K562 (cell line): ENCODE data around the gene POLG. TPM values are rescaled to one million over a fixed set of nuclear protein-coding genes. Genes with fewer than 3 reads are reported as not detected.

Experiments
- ASH1L ChIP-seq: fragments of 450-650 bp; IDR thresholded peaks from 2 replicates; pipeline ENCODE4 v1.6.1; 2018; ENCODE audit warnings: borderline replicate concordance, mild to moderate bottlenecking, low read depth; ENCODE audit not compliant: partially characterized antibody
- CREB3L1 ChIP-seq: fragments of 450-650 bp; IDR thresholded peaks from 2 replicates; pipeline ENCODE4 v1.6.1; 2014; ENCODE audit warnings: low read depth, mild to moderate bottlenecking, moderate library complexity, borderline replicate concordance
- DNMT1 ChIP-seq: fragments of 450-650 bp; IDR thresholded peaks from 2 replicates; pipeline ENCODE4 v1.6.1; 2016; ENCODE audit warnings: antibody characterized with exemption, mild to moderate bottlenecking
- EP400 ChIP-seq: fragments of 450-650 bp; IDR thresholded peaks from 2 replicates; pipeline ENCODE4 v1.6.1; 2017; ENCODE audit warnings: antibody characterized with exemption, mild to moderate bottlenecking, moderate library complexity
- ETV6 ChIP-seq, 3 experiments: fragments of 150-350 bp in 1 of 3; sonication (generic) in 1 of 3; formaldehyde crosslinking in 1 of 3; IDR thresholded peaks; 2 replicates each; pipeline versions ENCODE4 v1.6.1 to v1.8.0; 2014 to 2022; ENCODE audit warnings: borderline replicate concordance in 2 of 3, low read depth in 2 of 3, antibody characterized with exemption in 1 of 3, low read length in 1 of 3, mild to moderate bottlenecking in 1 of 3, missing genetic modification reagents in 1 of 3
- HNRNPL ChIP-seq: fragments of 200-400 bp; formaldehyde crosslinking; IDR thresholded peaks from 2 replicates; pipeline ENCODE4 v1.6.1; 2017; ENCODE audit warnings: low read depth, mild to moderate bottlenecking, low read length
- HNRNPLL ChIP-seq: fragments of 200-400 bp; formaldehyde crosslinking; IDR thresholded peaks from 2 replicates; pipeline ENCODE4 v1.6.1; 2017; ENCODE audit warnings: low read length, low read depth, mild to moderate bottlenecking; ENCODE audit not compliant: poor library complexity, severe bottlenecking
- IRF9 ChIP-seq: fragments of 450-650 bp; IDR thresholded peaks from 2 replicates; pipeline ENCODE4 v1.6.1; 2016; ENCODE audit warnings: missing biosample characterization, missing genetic modification characterization
- MED1 ChIP-seq: sonication (generic); formaldehyde crosslinking; IDR thresholded peaks from 2 replicates; pipeline ENCODE4 v1.8.1; 2023; ENCODE audit warnings: missing genetic modification reagents, borderline replicate concordance
- PTBP1 ChIP-seq: fragments of 200-400 bp; formaldehyde crosslinking; IDR thresholded peaks from 2 replicates; pipeline ENCODE4 v1.6.1; 2017; ENCODE audit warnings: low read depth, low read length
- TEAD1 ChIP-seq, 2 experiments: fragments of 450-650 bp in 1 of 2; sonication (generic) in 1 of 2; formaldehyde crosslinking; IDR thresholded peaks; 2 replicates each; pipeline versions ENCODE4 v1.4.0 to v1.8.0; 2020 to 2022; ENCODE audit warnings: mild to moderate bottlenecking in 2 of 2, missing genetic modification reagents in 1 of 2
- TOE1 ChIP-seq, 2 experiments: fragments of 450-650 bp in 1 of 2; sonication (generic) in 1 of 2; formaldehyde crosslinking in 1 of 2; IDR thresholded peaks; 2 replicates each; pipeline versions ENCODE4 v1.7.1 to v1.8.0; 2016 to 2022; ENCODE audit warnings: borderline replicate concordance in 2 of 2, mild to moderate bottlenecking in 2 of 2, antibody characterized with exemption in 1 of 2, inconsistent platforms in 1 of 2, low read depth in 1 of 2, missing genetic modification reagents in 1 of 2, moderate library complexity in 1 of 2
- ZC3H8 ChIP-seq: fragments of 450-650 bp; IDR thresholded peaks from 2 replicates; pipeline ENCODE4 v1.6.1; 2017
- ZNF175 ChIP-seq: fragments of 200-800 bp; sonication (Bioruptor generic); IDR thresholded peaks from 2 replicates; pipeline ENCODE4 v1.6.1; 2016; ENCODE audit warnings: low read depth, mild to moderate bottlenecking, missing genetic modification characterization, missing compliant biosample characterization
- ZNF24 ChIP-seq: fragments of 450-650 bp; IDR thresholded peaks from 2 replicates; pipeline ENCODE4 v1.6.1; 2016
- ZNF277 ChIP-seq: fragments of 250-450 bp; sonication (Bioruptor Pico); IDR thresholded peaks from 2 replicates; pipeline ENCODE4 v1.8.0; 2022; ENCODE audit warnings: inconsistent platforms, mild to moderate bottlenecking, moderate library complexity, borderline replicate concordance
- ZNF41 ChIP-seq: fragments of 250-450 bp; sonication (Bioruptor Pico); conservative IDR thresholded peaks from 2 replicates; pipeline ENCODE4 v1.4.0; 2020; ENCODE audit warnings: mild to moderate bottlenecking
- ZSCAN32 ChIP-seq: fragments of 450-650 bp; formaldehyde crosslinking; IDR thresholded peaks from 2 replicates; pipeline ENCODE4 v1.4.0; 2020; ENCODE audit warnings: mild to moderate bottlenecking, moderate library complexity
- polyA plus RNA-seq, 8 experiments: library from polyadenylated mRNA; depleted of rRNA in 4 of 8; stranded (reverse) in 5 of 8; unstranded in 3 of 8; fragments of >200 nt; fragmentation: Nextera tagmentation in 2 of 8; fragmentation: Illumina TruSeq in 1 of 8; extraction: Ambion mirVana in 2 of 8; extraction: Trizol in 1 of 8; gene quantifications; 2 replicates each; pipeline versions ENCODE4 v1.2.1 to v1.2.3, GENCODE V29; 2011 to 2014; ENCODE audit warnings: inconsistent platforms in 1 of 8, missing spikeins in 1 of 8
- total RNA-seq, 7 experiments: library from RNA; depleted of rRNA in 6 of 7; stranded (reverse); fragments of >200 nt in 6 of 7; fragmentation: Illumina TruSeq in 2 of 7; extraction: Trizol in 2 of 7; gene quantifications; 2 replicates each; pipeline versions ENCODE4 v1.2.1 to v1.2.3, GENCODE V29; 2011 to 2021; ENCODE audit warnings: low replicate concordance in 1 of 7
- TF ChIP-seq, protein P1 (sequence below): fragments of 450-650 bp; IDR thresholded peaks from 2 replicates; pipeline ENCODE4 v1.6.1; 2017; ENCODE audit warnings: antibody characterized with exemption

Gene POLG
- total and polyA plus RNA-seq, 9 of the 15 experiments (the other 6 are each of a cell fraction or from before 2014, with no cell fraction given): 15.2 to 83.8 (median 38.6) TPM

GRCh38 chr15:89334510-89335297 lies at the start of gene POLG (continued):
- peak in 1 of 2 experiments; percentile 34; a peak in 2 of 4 replicates for TF ChIP-seq ETV6 (IDR thresholded peaks at IDR 0.05; ENCODE audit: borderline replicate concordance in 1 of 2, low read depth in 2 of 2, low read length in 1 of 2)
- 0 out of 2 replicates have a peak, but pooled peaks have one; percentile 59 for TF ChIP-seq ETV6 (CRISPR knock-in tag; IDR thresholded peaks at IDR 0.05; ENCODE audit: borderline replicate concordance)
- TF ChIP-seq DNMT1: no peak
- TF ChIP-seq HNRNPLL: peak; percentile 89
- no peak for TF ChIP-seq ZSCAN32
- peak; percentile 98 for TF ChIP-seq TOE1 (IDR thresholded peaks at IDR 0.05; ENCODE audit: borderline replicate concordance)
- TF ChIP-seq TOE1 (CRISPR knock-in tag; IDR thresholded peaks at IDR 0.05; ENCODE audit: borderline replicate concordance, low read depth): peak; percentile 86
- TF ChIP-seq, protein P1, sequence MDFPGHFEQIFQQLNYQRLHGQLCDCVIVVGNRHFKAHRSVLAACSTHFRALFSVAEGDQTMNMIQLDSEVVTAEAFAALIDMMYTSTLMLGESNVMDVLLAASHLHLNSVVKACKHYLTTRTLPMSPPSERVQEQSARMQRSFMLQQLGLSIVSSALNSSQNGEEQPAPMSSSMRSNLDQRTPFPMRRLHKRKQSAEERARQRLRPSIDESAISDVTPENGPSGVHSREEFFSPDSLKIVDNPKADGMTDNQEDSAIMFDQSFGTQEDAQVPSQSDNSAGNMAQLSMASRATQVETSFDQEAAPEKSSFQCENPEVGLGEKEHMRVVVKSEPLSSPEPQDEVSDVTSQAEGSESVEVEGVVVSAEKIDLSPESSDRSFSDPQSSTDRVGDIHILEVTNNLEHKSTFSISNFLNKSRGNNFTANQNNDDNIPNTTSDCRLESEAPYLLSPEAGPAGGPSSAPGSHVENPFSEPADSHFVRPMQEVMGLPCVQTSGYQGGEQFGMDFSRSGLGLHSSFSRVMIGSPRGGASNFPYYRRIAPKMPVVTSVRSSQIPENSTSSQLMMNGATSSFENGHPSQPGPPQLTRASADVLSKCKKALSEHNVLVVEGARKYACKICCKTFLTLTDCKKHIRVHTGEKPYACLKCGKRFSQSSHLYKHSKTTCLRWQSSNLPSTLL: peak; percentile 87
- peak; percentile 94 for TF ChIP-seq EP400
- no peak for TF ChIP-seq ZNF41 (CRISPR knock-in tag)
- TF ChIP-seq TEAD1 (CRISPR knock-in tag; IDR thresholded peaks at IDR 0.05): peak in 1 of 2 experiments; percentile 64; a peak in 2 of 4 replicates
- peak; percentile 63; the same call in 1 of the 2 replicates for TF ChIP-seq ZNF175
- TF ChIP-seq ASH1L: peak; percentile 80
- no peak for TF ChIP-seq ZNF277 (CRISPR knock-in tag)
- no peak for TF ChIP-seq PTBP1
- no peak for TF ChIP-seq MED1 (CRISPR knock-in tag)
- TF ChIP-seq IRF9 (tag): no peak
- TF ChIP-seq HNRNPL: no peak
- TF ChIP-seq ZC3H8: no peak
- TF ChIP-seq ZNF24: peak; percentile 75; the same call in 1 of the 2 replicates
- peak; percentile 89 for TF ChIP-seq CREB3L1
